A549 (cell line): ENCODE data around the gene ATF6B. TPM values are rescaled to one million over a fixed set of nuclear protein-coding genes. Genes with fewer than 3 reads are reported as not detected.
"Not testable (repeated sequence)": the region's sequence is repeated elsewhere in the genome, so short reads cannot be mapped to it uniquely, and the experiment has no call there.

ENCODE experiments used
- ATAC-seq, 2 experiments: fragments of 200-7000 bp in 1 of 2; fragments of >200 bp in 1 of 2; cut with Nextera tagmentation in 1 of 2; cut with Tn5 transposase in 1 of 2; 3 replicates each; pipeline versions ENCODE4 v1.8.0 to v1.9.1; 2018 to 2020; ENCODE audit warnings: mild to moderate bottlenecking in 1 of 2, moderate library complexity in 1 of 2
- CTCF ChIA-PET: fragments of 300-600 bp; sonication (Branson Sonifier 250); formaldehyde crosslinking; extraction: SDS; loops from one replicate; lab custom pipeline; 2021; ENCODE audit warnings: antibody characterized with exemption, inconsistent platforms; lab: Yijun Ruan, JAX
- POLR2A ChIA-PET: fragments of 350-600 bp; formaldehyde crosslinking; extraction: SDS; loops from one replicate; lab custom pipeline; 2021; ENCODE audit warnings: antibody characterized with exemption, inconsistent platforms; lab: Yijun Ruan, JAX
- DNase-seq, 2 experiments: peaks; one replicate each; pipeline versions ENCODE4 v3.0.0 to v3.0.0-alpha.2; 2011 to 2016; ENCODE audit warnings: low read depth in 1 of 2, low spot score in 1 of 2
- FAIRE-seq: peaks from 2 replicates; lab custom pipeline; 2011; peaks lifted over from hg19 to GRCh38; lab: Jason Lieb, UNC
- H3K27ac ChIP-seq, 2 experiments: fragments of >200 bp; sonication (Bioruptor Twin); formaldehyde crosslinking; 3 replicates each; pipeline ENCODE4 v1.5.1; 2016 to 2017
- H3K4me1 ChIP-seq: fragments of >200 bp; sonication (Bioruptor Twin); formaldehyde crosslinking; 3 replicates; pipeline ENCODE4 v1.6.1; 2016
- H3K4me2 ChIP-seq: fragments of >200 bp; sonication (Bioruptor Twin); formaldehyde crosslinking; 3 replicates; pipeline ENCODE4 v1.6.1; 2016
- H3K4me3 ChIP-seq: fragments of >200 bp; sonication (Bioruptor Twin); formaldehyde crosslinking; 3 replicates; pipeline ENCODE4 v1.5.1; 2016
- H3K9me3 ChIP-seq: fragments of >200 bp; sonication (Bioruptor Twin); formaldehyde crosslinking; 3 replicates; pipeline ENCODE4 v1.6.1; 2016
- CBX2 ChIP-seq: fragments of 200-600 bp; sonication (generic); IDR thresholded peaks from 2 replicates; pipeline ENCODE4 v1.6.1; 2016; ENCODE audit warnings: low read depth, mild to moderate bottlenecking, borderline replicate concordance
- CBX8 ChIP-seq: fragments of 200-600 bp; sonication (generic); IDR thresholded peaks from 2 replicates; pipeline ENCODE4 v1.6.1; 2016
- CEBPB ChIP-seq, 2 experiments: fragments of >200 bp in 1 of 2; sonication (Bioruptor Twin) in 1 of 2; formaldehyde crosslinking in 1 of 2; IDR thresholded peaks; 2 replicates each; pipeline ENCODE4 v1.6.1; 2012 to 2016
- EHF ChIP-seq: fragments of 250-450 bp; sonication (Bioruptor Pico); IDR thresholded peaks from 2 replicates; pipeline ENCODE4 v1.5.0; 2020; ENCODE audit warnings: mild to moderate bottlenecking
- ESRRA ChIP-seq: fragments of 150-350 bp; IDR thresholded peaks from 2 replicates; pipeline ENCODE4 v1.6.1; 2014; ENCODE audit warnings: mild to moderate bottlenecking, low read length, borderline replicate concordance
- FOSB ChIP-seq: fragments of 250-450 bp; sonication (Bioruptor Pico); IDR thresholded peaks from 2 replicates; pipeline ENCODE4 v1.5.0; 2020; ENCODE audit warnings: mild to moderate bottlenecking, moderate library complexity
- GATA3 ChIP-seq: IDR thresholded peaks from 2 replicates; pipeline ENCODE4 v1.6.1; 2012; ENCODE audit warnings: borderline replicate concordance
- HDAC2 ChIP-seq: fragments of 200-600 bp; sonication (generic); IDR thresholded peaks from 2 replicates; pipeline ENCODE4 v1.6.1; 2016
- HOXB5 ChIP-seq: fragments of 250-450 bp; sonication (Bioruptor Pico); IDR thresholded peaks from 2 replicates; pipeline ENCODE4 v1.5.0; 2020; ENCODE audit warnings: mild to moderate bottlenecking, moderate library complexity
- NR3C1 ChIP-seq: fragments of >200 bp; sonication (Bioruptor Twin); formaldehyde crosslinking; IDR thresholded peaks from 3 replicates; pipeline ENCODE4 v1.6.1; 2017
- PHF8 ChIP-seq: fragments of 200-600 bp; sonication (generic); IDR thresholded peaks from 2 replicates; pipeline ENCODE4 v1.6.1; 2016; ENCODE audit warnings: low read depth, mild to moderate bottlenecking, antibody characterized with exemption, moderate library complexity, borderline replicate concordance
- POLR2A ChIP-seq: IDR thresholded peaks from 2 replicates; pipeline ENCODE4 v1.6.1; 2012; ENCODE audit warnings: mild to moderate bottlenecking, low read length
- POLR2AphosphoS2 ChIP-seq: conservative IDR thresholded peaks from 2 replicates; pipeline ENCODE4 v1.6.1; 2012; ENCODE audit warnings: low read length, improper control_type of control experiment, inconsistent platforms
- RNF2 ChIP-seq: fragments of 200-600 bp; sonication (generic); IDR thresholded peaks from 2 replicates; pipeline ENCODE4 v1.6.1; 2016; ENCODE audit warnings: low read depth, mild to moderate bottlenecking, antibody characterized with exemption, moderate library complexity, borderline replicate concordance
- TFCP2L1 ChIP-seq: fragments of 250-450 bp; sonication (Bioruptor Pico); IDR thresholded peaks from 2 replicates; pipeline ENCODE4 v1.5.0; 2021; ENCODE audit warnings: mild to moderate bottlenecking
- TP53 ChIP-seq: fragments of 250-450 bp; sonication (Bioruptor Pico); IDR thresholded peaks from 2 replicates; pipeline ENCODE4 v1.5.0; 2021; ENCODE audit warnings: mild to moderate bottlenecking, moderate library complexity
- ZFP36 ChIP-seq: fragments of 450-650 bp; IDR thresholded peaks from 2 replicates; pipeline ENCODE4 v1.6.1; 2014; ENCODE audit warnings: borderline replicate concordance; ENCODE audit not compliant: partially characterized antibody
- ZSCAN20 ChIP-seq: fragments of 250-450 bp; sonication (Bioruptor Pico); IDR thresholded peaks from 2 replicates; pipeline ENCODE4 v1.8.0; 2022; ENCODE audit warnings: mild to moderate bottlenecking, moderate library complexity
- WGBS: methylation state at CpG from one replicate; pipeline ENCODE4 v1.1.6; 2017; ENCODE audit errors: missing lambda C conversion rate; 5-methylcytosine and 5-hydroxymethylcytosine counted together
- polyA plus RNA-seq, 4 experiments: library from polyadenylated mRNA; depleted of rRNA in 3 of 4; stranded (reverse); fragments of >200 nt; fragmentation: RNase III in 1 of 4; extraction: RNeasy Plus Mini Kit Qiagen cat#74134 plus additional on column Dnase treatment in 1 of 4; gene quantifications; 2 replicates in 3 of 4; 3 replicates in 1 of 4; pipeline ENCODE4 v1.2.3, GENCODE V29; 2011 to 2017
- TF ChIP-seq, protein P1 (sequence below): fragments of 250-450 bp; sonication (Bioruptor Pico); IDR thresholded peaks from 2 replicates; pipeline ENCODE4 v1.5.0; 2020; ENCODE audit warnings: low read depth, mild to moderate bottlenecking, moderate library complexity
- TF ChIP-seq, protein P2 (sequence below): fragments of >200 bp; sonication (Bioruptor Twin); formaldehyde crosslinking; IDR thresholded peaks from 3 replicates; pipeline ENCODE4 v1.5.1; 2016
- TF ChIP-seq, protein P3 (sequence below): fragments of 450-650 bp; IDR thresholded peaks from 2 replicates; pipeline ENCODE4 v1.6.1; 2014; ENCODE audit warnings: antibody characterized with exemption
- TF ChIP-seq, protein P4 (sequence below): IDR thresholded peaks from 2 replicates; pipeline ENCODE4 v1.6.1; 2012
- TF ChIP-seq, protein P5 (sequence below): fragments of >200 bp; sonication (Bioruptor Twin); formaldehyde crosslinking; IDR thresholded peaks from 2 replicates; pipeline ENCODE4 v1.6.1; 2016

The ATF6B gene
- polyA plus RNA-seq, 2 of the 4 experiments (the other 2 are of a cell fraction): 19.3 to 29.0 TPM

DNA sequence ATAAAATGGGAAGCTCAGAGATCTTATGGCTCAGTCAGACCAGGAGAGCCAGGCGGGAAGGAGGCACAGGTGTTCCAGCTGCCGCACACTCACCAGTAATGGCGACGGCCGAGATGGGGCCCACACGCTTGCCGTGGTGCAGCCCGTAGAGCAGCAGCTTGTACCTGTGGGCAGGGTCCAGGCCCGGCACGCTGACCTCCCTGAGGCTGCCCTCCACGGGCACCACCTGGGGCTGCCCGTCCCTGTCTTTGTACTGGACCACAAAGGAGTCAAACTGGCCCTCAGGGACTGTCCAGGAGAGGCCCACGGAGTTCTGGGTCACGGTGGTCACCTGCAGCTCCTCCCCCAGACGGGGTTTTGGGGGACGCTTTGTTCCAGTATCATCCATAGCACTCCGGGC, 58.6 kb downstream of the ATF6B start (continued):
- TF ChIP-seq, protein P1, sequence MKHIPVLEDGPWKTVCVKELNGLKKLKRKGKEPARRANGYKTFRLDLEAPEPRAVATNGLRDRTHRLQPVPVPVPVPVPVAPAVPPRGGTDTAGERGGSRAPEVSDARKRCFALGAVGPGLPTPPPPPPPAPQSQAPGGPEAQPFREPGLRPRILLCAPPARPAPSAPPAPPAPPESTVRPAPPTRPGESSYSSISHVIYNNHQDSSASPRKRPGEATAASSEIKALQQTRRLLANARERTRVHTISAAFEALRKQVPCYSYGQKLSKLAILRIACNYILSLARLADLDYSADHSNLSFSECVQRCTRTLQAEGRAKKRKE (CRISPR knock-in tag): no peak
- TF ChIP-seq CBX2: no peak
- TF ChIP-seq CEBPB (IDR thresholded peaks at IDR 0.05): no peak
- TF ChIP-seq CBX8: no peak
- TF ChIP-seq RNF2: no peak
- TF ChIP-seq, protein P2, sequence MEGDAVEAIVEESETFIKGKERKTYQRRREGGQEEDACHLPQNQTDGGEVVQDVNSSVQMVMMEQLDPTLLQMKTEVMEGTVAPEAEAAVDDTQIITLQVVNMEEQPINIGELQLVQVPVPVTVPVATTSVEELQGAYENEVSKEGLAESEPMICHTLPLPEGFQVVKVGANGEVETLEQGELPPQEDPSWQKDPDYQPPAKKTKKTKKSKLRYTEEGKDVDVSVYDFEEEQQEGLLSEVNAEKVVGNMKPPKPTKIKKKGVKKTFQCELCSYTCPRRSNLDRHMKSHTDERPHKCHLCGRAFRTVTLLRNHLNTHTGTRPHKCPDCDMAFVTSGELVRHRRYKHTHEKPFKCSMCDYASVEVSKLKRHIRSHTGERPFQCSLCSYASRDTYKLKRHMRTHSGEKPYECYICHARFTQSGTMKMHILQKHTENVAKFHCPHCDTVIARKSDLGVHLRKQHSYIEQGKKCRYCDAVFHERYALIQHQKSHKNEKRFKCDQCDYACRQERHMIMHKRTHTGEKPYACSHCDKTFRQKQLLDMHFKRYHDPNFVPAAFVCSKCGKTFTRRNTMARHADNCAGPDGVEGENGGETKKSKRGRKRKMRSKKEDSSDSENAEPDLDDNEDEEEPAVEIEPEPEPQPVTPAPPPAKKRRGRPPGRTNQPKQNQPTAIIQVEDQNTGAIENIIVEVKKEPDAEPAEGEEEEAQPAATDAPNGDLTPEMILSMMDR: no peak

DNA sequence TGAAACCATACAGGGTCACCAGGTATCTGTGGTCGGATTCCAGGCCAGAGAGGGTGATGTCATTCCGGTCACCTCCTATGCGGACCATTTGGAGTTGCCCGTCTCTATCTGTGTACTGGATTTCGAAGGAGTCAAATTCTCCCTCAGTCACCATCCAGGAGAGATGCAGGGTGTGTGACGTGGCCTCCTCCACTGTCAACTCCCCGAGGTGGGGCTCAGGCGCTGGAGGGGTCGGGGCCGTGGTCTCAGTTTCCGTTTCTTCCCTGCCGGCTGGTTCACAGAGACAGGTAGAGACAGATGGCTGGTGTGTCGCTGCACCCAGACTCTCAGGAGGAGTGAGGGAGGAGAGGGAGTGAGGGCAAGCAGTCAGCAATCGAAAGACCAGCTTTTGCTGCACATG, 59.2 kb downstream of the ATF6B start:
- TF ChIP-seq HDAC2 (no peak), ESRRA (no peak), HOXB5 (no peak), FOSB (CRISPR knock-in tag) (no peak), POLR2A (no peak), NR3C1 (no peak), RNF2 (no peak), TFCP2L1 (CRISPR knock-in tag) (no peak), ZFP36 (no peak), TP53 (CRISPR knock-in tag) (no peak), ZSCAN20 (CRISPR knock-in tag) (no peak), GATA3 (no peak), POLR2AphosphoS2 (no peak), PHF8 (no peak), EHF (CRISPR knock-in tag) (no peak)
- TF ChIP-seq, protein P2: no peak
- TF ChIP-seq, protein P3, sequence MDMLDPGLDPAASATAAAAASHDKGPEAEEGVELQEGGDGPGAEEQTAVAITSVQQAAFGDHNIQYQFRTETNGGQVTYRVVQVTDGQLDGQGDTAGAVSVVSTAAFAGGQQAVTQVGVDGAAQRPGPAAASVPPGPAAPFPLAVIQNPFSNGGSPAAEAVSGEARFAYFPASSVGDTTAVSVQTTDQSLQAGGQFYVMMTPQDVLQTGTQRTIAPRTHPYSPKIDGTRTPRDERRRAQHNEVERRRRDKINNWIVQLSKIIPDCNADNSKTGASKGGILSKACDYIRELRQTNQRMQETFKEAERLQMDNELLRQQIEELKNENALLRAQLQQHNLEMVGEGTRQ: no peak
- TF ChIP-seq, protein P1 (CRISPR knock-in tag): no peak
- TF ChIP-seq, protein P4, sequence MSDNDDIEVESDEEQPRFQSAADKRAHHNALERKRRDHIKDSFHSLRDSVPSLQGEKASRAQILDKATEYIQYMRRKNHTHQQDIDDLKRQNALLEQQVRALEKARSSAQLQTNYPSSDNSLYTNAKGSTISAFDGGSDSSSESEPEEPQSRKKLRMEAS: no peak
- TF ChIP-seq, protein P5, sequence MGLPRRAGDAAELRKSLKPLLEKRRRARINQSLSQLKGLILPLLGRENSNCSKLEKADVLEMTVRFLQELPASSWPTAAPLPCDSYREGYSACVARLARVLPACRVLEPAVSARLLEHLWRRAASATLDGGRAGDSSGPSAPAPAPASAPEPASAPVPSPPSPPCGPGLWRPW: no peak
- POLR2A ChIA-PET: no interaction called here
- WGBS: 66% methylated on average over 11 of the region's 14 CpGs
- ATAC-seq (no peak), FAIRE-seq (no peak), DNase-seq (no peak)
- CTCF ChIA-PET: interaction anchor here (0.6 to 0.8 kb wide), 2 partner anchors 16 to 152 kb away, joined by 3 read pairs; no protein-coding TSS in a partner anchor
- H3K4me2 ChIP-seq: no peak overlapping the region
- H3K27ac ChIP-seq: no peak overlapping the region
- no peak overlapping the region for H3K4me3 ChIP-seq
- H3K4me1 ChIP-seq: no peaks in the 10 kb centered on the region
- H3K9me3 ChIP-seq: no peaks in the 10 kb centered on the region

DNA sequence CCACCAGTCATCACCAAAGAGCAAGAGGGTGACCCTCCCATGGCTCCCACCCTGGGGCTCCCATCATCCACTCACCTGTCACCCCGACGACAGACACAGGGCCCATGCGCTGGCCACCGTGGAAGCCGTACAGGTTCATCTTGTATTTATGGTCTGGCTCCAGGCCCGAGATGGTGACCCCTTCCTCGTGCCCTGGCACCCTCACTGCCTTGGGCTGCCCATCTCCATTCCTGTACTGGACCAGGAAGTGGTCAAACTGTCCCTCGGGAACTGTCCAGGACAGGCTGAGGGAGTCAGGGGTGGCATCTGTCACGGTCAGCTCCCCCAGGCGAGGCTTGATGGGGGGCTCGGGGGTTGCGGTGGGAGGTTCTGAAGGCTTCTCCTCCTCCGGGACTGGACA, 59.7 kb downstream of the ATF6B start:
- FAIRE-seq, CTCF ChIA-PET, POLR2A ChIA-PET: not testable (repeated sequence)

DNA sequence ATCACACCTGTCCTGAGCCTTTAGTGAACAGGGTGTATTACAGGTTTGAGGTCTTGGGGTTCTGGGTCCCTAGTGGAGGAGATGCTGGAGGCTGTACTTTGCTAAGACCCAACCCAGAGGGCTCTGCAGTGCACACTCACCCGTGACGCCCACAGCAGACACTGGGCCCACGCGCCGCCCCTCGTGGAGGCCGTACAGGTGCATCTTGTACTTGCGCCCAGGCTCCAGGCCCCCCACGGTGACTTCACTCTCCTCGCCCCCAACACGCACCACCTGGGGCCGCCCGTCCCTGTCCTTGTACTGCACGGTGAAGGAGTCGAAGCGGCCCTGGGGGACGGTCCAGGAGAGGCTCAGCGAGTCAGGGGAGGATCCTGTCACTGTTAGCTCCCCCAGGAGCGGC, 60.5 kb downstream of the ATF6B start:
- CTCF ChIA-PET, H3K4me1 ChIP-seq, H3K27ac ChIP-seq, DNase-seq, H3K9me3 ChIP-seq, H3K4me3 ChIP-seq, POLR2A ChIA-PET, FAIRE-seq, H3K4me2 ChIP-seq, ATAC-seq: not testable (repeated sequence)
- 88% methylated on average over 11 of the region's 19 CpGs for WGBS

More for the DNA sequence above, 59.7 kb downstream of the ATF6B start:
- DNase-seq, H3K9me3 ChIP-seq, H3K4me2 ChIP-seq, ATAC-seq, H3K27ac ChIP-seq, H3K4me3 ChIP-seq, H3K4me1 ChIP-seq: not testable (repeated sequence)
- WGBS: 20% methylated on average over 1 of the region's 13 CpGs
